ENCODE measurements around the gene TENM4.

The TENM4 gene

DNA sequence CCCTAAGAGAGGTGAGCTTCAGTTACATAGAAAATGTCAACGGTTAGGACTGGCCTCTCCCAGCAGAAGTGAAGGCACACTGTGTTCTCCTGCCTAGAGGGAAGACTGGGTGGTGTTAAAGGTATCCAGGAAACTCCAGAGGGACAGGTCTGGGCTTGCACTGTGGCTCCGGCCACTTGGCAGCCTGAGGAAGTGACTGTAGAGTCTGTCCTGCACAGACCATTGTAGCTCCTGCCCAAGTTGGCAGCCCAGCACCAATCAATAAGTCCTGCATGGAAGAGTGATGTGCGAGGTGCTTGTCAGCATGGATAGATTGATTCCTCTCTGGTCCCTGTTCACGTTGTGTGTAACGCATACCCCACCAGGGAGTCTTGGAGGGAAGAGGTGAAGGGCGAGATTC, 284.8 kb downstream of the TENM4 start:
- DNase-seq (ENCODE audit: extremely low read depth, low read depth) = no peak

DNA sequence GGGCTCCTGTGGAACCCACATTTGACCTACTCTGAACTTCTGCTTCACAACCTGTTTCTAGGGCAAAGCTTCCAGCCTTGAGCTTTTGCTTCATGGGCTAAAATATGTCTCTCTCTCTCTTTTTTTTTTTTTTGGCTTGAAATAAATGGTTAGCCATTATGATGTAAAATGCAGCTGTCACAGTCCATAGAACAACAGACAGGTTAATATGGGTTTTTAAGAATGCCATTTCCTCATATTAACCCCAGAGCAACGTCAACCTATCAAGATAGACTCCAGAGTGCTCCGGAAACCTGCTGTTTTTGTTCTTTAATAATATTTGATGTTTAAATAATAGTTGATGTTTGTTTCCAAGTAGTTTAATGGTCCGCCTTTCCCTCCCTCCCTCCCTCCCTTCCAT, 285.6 kb downstream of the TENM4 start:
- DNase-seq (ENCODE audit: extremely low read depth, low read depth) = no peak
- TF ChIP-seq, protein P1, sequence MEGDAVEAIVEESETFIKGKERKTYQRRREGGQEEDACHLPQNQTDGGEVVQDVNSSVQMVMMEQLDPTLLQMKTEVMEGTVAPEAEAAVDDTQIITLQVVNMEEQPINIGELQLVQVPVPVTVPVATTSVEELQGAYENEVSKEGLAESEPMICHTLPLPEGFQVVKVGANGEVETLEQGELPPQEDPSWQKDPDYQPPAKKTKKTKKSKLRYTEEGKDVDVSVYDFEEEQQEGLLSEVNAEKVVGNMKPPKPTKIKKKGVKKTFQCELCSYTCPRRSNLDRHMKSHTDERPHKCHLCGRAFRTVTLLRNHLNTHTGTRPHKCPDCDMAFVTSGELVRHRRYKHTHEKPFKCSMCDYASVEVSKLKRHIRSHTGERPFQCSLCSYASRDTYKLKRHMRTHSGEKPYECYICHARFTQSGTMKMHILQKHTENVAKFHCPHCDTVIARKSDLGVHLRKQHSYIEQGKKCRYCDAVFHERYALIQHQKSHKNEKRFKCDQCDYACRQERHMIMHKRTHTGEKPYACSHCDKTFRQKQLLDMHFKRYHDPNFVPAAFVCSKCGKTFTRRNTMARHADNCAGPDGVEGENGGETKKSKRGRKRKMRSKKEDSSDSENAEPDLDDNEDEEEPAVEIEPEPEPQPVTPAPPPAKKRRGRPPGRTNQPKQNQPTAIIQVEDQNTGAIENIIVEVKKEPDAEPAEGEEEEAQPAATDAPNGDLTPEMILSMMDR (IDR thresholded peaks at IDR 0.05; ENCODE audit: low read depth, low read length) = no peak

More for the DNA sequence above, 284.8 kb downstream of the TENM4 start:
- TF ChIP-seq, protein P1 (IDR thresholded peaks at IDR 0.05; ENCODE audit: low read depth, low read length) = no peak

DNA sequence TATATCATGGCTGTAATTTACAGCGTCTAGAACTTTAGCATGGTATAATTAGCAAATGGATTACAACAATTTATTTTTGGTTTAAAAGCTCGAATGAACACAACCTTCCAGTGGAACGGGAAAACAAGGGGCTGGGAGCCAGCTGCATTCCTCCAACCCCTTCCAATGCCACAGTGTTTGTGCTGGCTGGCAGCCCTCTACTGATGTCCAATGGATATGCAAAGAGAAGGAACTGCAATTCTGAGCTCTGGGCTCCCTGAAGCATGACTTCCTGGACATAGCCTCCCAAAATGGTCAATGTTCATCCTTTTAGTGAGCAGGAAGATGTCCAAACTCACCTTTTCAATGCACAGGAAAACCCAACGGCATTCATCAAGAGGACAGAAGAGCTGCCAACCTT, 288.3 kb downstream of the TENM4 start:
- no peak for DNase-seq (ENCODE audit: extremely low read depth, low read depth)
- TF ChIP-seq, protein P1 (IDR thresholded peaks at IDR 0.05; ENCODE audit: low read depth, low read length) = no peak

DNA sequence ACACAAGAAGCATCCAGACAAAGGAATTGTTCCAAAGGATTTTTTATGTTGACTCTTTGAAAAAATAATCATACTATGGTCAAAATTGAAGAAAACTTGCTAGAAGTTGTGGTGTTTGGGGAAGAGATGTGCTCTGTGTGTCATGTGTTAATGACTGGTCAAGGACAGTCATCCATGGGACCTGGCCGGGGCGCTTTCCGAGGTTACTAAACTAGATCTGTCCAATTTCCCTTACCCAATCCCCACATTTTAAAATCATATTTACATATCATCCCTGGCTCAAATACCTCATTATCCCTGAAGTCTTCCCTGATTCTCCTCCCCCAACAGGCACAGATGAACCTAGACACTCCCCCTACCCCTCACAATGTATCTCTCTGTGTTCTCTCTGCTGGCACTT, 289.4 kb downstream of the TENM4 start:
- DNase-seq (ENCODE audit: extremely low read depth, low read depth) = no peak
- TF ChIP-seq, protein P1 (IDR thresholded peaks at IDR 0.05; ENCODE audit: low read depth, low read length) = no peak

DNA sequence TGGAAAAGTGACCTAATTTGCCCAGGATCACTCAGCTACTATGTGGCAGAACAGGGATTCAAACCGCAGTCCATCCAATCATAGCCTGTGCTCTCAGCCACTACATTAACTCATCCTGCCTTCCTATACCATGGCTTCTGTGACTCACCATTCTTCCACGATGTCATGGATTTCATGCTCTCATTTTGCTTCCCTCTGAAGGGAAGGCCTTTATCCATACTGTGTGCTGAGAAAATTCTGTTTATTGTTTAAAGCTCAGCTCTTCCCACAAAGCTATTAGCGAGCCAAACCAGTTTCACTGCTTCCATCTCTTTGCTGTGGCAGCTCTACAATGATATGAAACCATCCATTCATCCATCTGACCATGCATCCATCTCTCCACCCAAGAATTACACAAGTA, 289.9 kb downstream of the TENM4 start:
- DNase-seq (ENCODE audit: extremely low read depth, low read depth) = no peak
- TF ChIP-seq, protein P1 (IDR thresholded peaks at IDR 0.05; ENCODE audit: low read depth, low read length) = no peak

DNA sequence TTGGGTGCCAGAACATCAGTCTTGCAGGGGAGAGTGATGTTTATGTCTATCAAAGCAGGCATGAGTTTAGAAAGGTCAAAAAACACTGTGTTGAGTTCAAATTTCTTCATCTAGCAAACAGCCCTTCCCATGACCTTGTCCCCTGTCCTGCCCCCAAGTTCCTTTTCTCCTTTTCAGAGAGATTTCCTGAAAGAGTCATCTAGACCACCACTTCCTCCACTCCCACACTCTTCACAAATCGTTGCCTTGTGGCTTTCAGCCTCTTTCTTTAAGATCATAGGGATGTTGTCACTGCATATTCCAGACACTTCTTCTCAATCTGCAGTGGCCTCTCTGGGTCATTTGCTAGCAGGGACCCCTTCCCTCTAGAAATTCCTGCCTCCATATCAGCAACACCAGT, 290.5 kb downstream of the TENM4 start:
- no peak for DNase-seq (ENCODE audit: extremely low read depth, low read depth)
- TF ChIP-seq, protein P1 (IDR thresholded peaks at IDR 0.05; ENCODE audit: low read depth, low read length) = no peak

DNA sequence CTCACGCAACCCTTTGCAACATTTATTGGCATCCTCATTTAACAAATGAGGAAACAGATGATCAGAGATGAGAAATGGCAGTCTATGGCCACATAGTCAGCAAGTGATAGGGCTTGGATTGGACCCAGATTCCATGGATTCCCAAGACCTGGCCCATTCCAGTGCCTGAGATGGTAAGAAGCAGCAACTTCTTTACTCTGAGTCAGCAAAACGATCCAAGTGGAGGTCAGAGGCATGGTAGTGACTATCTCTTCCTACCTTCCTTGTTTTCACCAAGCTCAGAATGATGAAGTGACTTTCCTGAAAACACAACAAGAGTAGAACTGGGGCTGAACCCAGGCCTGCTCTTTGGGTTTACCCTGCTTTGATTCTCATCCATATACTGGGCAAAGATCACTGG, 293.1 kb downstream of the TENM4 start:
- TF ChIP-seq, protein P1 (IDR thresholded peaks at IDR 0.05; ENCODE audit: low read depth, low read length) = no peak
- no peak for DNase-seq (ENCODE audit: extremely low read depth, low read depth)

Data from AG09319 (cell line).